Mucosa of stomach (tissue), 1 donor: Measurements from ENCODE around the gene WRAP53.

Source experiments
- H3K27me3 ChIP-seq: one replicate; pipeline ENCODE4 v1.7.0; 2013; ENCODE audit warnings: mild to moderate bottlenecking, low read length; ENCODE audit not compliant: control insufficient read depth, insufficient read depth
- H3K36me3 ChIP-seq: one replicate; pipeline ENCODE4 v1.7.0; 2013; ENCODE audit warnings: low read length; ENCODE audit not compliant: control insufficient read depth, insufficient read depth
- H3K4me1 ChIP-seq: one replicate; pipeline ENCODE4 v1.7.0; 2013; ENCODE audit warnings: mild to moderate bottlenecking, low read length; ENCODE audit not compliant: control insufficient read depth, insufficient read depth
- H3K4me3 ChIP-seq: one replicate; pipeline ENCODE4 v1.7.0; 2013; ENCODE audit warnings: low read length
- H3K9ac ChIP-seq: one replicate; pipeline ENCODE4 v1.7.0; 2013; ENCODE audit warnings: mild to moderate bottlenecking, low read length, moderate library complexity
- H3K9me3 ChIP-seq: one replicate; pipeline ENCODE4 v1.7.0; 2013; ENCODE audit warnings: mild to moderate bottlenecking, low read length, moderate library complexity; ENCODE audit not compliant: control insufficient read depth
- donor health status: Pancreatic carcinoma.

The WRAP53 gene

DNA sequence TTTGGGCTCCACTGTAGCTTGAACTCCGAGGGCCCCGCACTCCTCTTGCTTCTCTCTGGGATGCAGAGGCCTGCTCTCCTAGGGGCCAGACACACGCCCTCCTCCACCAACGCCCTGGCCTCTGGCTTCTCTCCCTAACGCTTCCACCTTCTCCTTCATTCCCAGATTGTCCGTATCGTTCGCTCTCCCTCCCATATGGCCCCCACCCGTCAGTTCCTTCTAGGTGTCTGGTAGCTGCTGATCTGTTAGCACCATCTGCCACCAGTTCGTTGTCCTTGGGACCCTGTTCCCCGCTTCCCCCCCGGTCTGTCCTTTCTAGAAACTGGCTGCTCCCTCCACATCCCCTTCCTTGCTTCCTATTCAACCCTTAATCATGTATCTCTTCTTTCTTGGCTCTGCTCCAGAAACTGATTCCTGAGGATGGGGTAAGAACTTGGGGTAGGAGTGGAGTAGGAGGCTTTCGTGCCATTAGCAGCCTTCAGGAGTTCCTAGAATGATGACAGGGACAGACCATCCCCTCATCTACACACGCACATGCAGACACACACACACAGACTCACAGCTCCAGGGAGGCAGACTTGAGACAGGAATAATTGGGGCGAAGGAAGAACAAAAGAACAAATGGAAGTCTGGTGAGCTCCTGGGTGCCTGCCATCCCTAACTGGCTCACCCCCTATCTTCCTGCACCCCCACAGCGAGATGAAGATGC is 33.3 kb upstream of the WRAP53 start:
- Histone ChIP-seq H3K9ac (no peak overlapping the region), H3K4me1 (peaks cover 17% of the 10 kb centered on the region), H3K36me3 (no peaks in the 10 kb centered on the region), H3K9me3 (no peaks in the 10 kb centered on the region), H3K27me3 (peaks cover 43% of the 10 kb centered on the region), H3K4me3 (no peak overlapping the region)

GRCh38 chr17:7655541-7655840 is 32.8 kb upstream of the WRAP53 start:
- Histone ChIP-seq H3K27me3 (peaks cover 38% of the 10 kb centered on the region), H3K9ac (no peak overlapping the region), H3K9me3 (no peaks in the 10 kb centered on the region), H3K36me3 (no peaks in the 10 kb centered on the region), H3K4me1 (peaks cover 12% of the 10 kb centered on the region), H3K4me3 (no peak overlapping the region)

DNA sequence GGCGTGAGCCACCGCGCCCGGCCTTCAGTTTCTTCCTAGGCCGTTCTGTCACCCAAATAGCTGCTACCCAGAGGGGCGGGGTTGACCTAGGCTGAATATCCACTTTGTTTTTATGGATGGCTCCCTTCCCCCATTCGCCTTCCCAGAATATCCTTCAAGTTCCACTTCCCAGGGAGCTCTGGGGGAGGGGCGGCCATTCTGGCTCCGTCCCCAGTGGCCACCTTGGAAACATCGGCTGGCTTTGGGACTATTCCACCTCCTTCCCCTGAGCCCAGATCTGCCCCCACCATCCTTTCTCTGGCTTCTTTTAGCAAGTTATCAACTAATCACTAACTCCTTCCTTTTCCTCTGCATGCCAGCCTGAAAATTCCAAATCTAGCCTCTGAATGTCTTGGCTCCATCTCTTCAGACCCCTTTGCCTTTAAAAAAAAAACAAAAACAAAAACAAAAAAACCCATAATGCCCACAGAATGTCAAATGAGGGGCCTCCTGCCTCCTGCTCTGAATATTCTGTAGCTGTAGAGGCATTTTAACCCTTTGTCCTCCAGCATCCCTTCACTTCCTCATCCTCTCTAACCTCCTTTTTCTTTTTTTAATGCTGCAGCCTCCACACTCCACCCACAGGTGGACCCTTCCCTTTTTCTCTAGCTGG is 31.2 kb upstream of the WRAP53 start:
- Histone ChIP-seq H3K9ac (no peak overlapping the region), H3K4me1 (no peaks in the 10 kb centered on the region), H3K4me3 (no peak overlapping the region), H3K27me3 (peaks cover 22% of the 10 kb centered on the region), H3K36me3 (no peaks in the 10 kb centered on the region), H3K9me3 (no peaks in the 10 kb centered on the region)

DNA sequence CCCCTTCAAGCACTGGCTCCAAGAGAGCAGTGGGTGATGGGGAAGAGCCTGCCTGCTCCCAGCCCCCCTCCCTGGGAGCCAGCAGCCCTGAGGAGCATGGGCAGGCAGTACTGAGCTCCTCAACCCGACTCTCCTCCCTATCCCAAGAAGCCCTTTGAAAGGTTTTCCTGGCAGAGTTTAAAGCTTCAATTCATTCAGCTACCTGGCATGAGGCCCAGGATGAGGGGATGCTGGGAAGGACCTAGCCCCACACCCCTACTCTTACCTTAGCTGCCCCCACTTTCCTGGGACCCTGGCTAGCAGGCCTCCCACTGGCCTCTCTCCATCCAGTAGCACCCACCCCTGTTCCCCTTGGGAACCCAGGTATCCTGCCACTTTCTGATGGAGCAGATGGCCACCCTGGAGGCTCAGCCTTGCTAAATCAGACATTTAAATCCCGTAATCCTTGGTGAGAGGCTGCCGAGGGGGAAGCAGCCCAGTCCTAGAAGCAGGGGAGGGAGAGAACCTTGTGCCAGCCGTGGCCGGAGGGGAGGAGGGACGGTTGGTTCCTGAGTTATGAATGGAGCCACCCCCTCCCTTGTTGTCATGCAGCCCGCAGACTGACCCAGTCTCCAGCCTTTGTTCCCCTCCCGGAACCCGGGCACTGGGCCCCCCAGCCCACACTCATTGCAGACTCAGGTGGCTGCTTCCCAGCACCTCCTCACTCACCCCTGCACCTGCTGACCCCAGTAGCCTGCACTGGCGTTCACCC is 20.4 kb upstream of the WRAP53 start:
- peaks cover 3% of the 10 kb centered on the region for H3K4me1 ChIP-seq
- no peak overlapping the region for H3K9ac ChIP-seq
- H3K36me3 ChIP-seq = no peaks in the 10 kb centered on the region
- H3K4me3 ChIP-seq = no peak overlapping the region
- H3K9me3 ChIP-seq = no peaks in the 10 kb centered on the region
- H3K27me3 ChIP-seq = no peaks in the 10 kb centered on the region

DNA sequence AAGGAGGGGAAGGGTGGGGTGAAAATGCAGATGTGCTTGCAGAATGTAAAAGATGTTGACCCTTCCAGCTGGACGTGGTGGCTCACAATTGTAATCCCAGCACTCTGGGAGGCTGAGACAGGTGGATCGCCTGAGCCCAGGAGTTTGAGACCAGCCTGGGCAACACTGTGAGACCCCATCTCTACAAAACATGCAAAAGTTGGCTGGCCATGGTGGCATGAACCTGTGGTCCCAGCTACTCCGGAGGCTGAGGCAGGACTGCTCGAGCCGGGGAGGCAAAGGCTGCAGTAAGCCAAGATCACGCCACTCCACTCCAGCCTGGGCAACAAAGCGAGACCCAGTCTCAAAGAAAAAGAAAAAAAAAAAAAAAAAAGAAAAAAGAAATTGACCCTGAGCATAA is 19.8 kb upstream of the WRAP53 start:
- peaks cover under 1% of the 10 kb centered on the region for H3K36me3 ChIP-seq

GRCh38 chr17:7673239-7673638 is 15.0 kb upstream of the WRAP53 start:
- peaks cover 10% of the 10 kb centered on the region for H3K36me3 ChIP-seq

More for the DNA sequence above, 19.8 kb upstream of the WRAP53 start:
- Histone ChIP-seq H3K9ac (no peak overlapping the region), H3K9me3 (no peaks in the 10 kb centered on the region), H3K4me1 (peaks cover 3% of the 10 kb centered on the region), H3K4me3 (no peak overlapping the region), H3K27me3 (no peaks in the 10 kb centered on the region)

DNA sequence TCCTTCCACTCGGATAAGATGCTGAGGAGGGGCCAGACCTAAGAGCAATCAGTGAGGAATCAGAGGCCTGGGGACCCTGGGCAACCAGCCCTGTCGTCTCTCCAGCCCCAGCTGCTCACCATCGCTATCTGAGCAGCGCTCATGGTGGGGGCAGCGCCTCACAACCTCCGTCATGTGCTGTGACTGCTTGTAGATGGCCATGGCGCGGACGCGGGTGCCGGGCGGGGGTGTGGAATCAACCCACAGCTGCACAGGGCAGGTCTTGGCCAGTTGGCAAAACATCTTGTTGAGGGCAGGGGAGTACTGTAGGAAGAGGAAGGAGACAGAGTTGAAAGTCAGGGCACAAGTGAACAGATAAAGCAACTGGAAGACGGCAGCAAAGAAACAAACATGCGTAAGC is 13.3 kb upstream of the WRAP53 start:
- H3K4me3 ChIP-seq = no peak overlapping the region
- no peaks in the 10 kb centered on the region for H3K27me3 ChIP-seq
- no peaks in the 10 kb centered on the region for H3K9me3 ChIP-seq
- peaks cover 10% of the 10 kb centered on the region for H3K36me3 ChIP-seq
- H3K9ac ChIP-seq = no peak overlapping the region
- H3K4me1 ChIP-seq = peaks cover 2% of the 10 kb centered on the region

More at GRCh38 chr17:7673239-7673638, 15.0 kb upstream of the WRAP53 start:
- Histone ChIP-seq H3K4me3 (no peak overlapping the region), H3K27me3 (no peaks in the 10 kb centered on the region), H3K4me1 (peaks cover 2% of the 10 kb centered on the region), H3K9ac (no peak overlapping the region), H3K9me3 (no peaks in the 10 kb centered on the region)

DNA sequence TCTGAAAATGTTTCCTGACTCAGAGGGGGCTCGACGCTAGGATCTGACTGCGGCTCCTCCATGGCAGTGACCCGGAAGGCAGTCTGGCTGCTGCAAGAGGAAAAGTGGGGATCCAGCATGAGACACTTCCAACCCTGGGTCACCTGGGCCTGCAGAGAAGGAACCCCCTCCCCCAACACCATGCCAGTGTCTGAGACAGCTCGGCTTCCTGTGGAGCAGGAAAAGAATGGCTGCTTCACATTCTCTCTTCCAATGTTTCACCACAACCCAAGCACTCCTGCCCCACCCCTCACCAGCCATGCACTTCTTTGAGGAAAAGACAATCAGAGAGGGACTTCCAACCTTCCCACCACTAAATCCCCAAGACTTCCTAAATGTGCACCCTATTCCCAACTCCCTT is 11.7 kb upstream of the WRAP53 start:
- Histone ChIP-seq H3K9me3 (no peaks in the 10 kb centered on the region), H3K36me3 (peaks cover 10% of the 10 kb centered on the region), H3K4me1 (peaks cover 2% of the 10 kb centered on the region), H3K27me3 (no peaks in the 10 kb centered on the region), H3K9ac (no peak overlapping the region), H3K4me3 (no peak overlapping the region)

- Histone ChIP-seq H3K27me3 (no peaks in the 10 kb centered on the region), H3K4me3 (no peak overlapping the region), H3K4me1 (peaks cover 2% of the 10 kb centered on the region), H3K36me3 (peaks cover 10% of the 10 kb centered on the region), H3K9ac (no peak overlapping the region), H3K9me3 (no peaks in the 10 kb centered on the region)
These were observed 10.7 kb upstream of the WRAP53 start for GRCh38 chr17:7677388-7678067.

DNA sequence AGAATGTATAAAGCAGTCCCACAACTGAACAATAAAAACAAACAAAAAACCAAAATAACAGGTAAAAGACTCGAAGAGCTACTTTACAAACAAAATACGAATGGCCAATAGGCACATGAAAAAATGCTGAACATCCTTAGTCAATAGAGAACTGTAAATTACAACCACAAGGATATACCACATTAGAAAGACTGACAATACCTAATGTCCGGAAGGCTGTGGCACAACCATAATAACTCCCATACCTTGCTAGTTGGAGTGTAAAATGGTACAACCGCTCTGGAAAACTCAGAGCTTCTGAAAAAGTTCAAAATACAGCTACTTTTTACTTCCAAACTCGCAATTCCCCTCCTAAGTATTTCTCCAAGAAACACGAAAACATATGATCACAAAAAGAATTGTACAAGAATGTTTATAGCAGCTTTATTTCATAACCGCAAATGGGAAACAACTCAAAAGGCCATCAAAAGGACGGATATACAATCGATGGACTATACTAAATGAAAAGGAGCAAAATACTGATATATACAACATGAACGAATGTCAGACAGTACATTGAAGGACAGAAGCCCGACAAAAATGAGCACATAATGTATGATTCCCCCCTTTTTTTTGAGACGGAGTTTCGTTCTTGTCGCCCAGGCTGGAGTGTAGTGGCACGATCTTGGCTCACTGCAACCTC is 3.3 kb upstream of the WRAP53 start:
- Histone ChIP-seq H3K9me3 (no peaks in the 10 kb centered on the region), H3K4me1 (peaks cover 10% of the 10 kb centered on the region), H3K9ac (peak overlapping the region; percentile 96), H3K27me3 (no peaks in the 10 kb centered on the region), H3K36me3 (no peaks in the 10 kb centered on the region), H3K4me3 (peak overlapping the region; percentile 97)

DNA sequence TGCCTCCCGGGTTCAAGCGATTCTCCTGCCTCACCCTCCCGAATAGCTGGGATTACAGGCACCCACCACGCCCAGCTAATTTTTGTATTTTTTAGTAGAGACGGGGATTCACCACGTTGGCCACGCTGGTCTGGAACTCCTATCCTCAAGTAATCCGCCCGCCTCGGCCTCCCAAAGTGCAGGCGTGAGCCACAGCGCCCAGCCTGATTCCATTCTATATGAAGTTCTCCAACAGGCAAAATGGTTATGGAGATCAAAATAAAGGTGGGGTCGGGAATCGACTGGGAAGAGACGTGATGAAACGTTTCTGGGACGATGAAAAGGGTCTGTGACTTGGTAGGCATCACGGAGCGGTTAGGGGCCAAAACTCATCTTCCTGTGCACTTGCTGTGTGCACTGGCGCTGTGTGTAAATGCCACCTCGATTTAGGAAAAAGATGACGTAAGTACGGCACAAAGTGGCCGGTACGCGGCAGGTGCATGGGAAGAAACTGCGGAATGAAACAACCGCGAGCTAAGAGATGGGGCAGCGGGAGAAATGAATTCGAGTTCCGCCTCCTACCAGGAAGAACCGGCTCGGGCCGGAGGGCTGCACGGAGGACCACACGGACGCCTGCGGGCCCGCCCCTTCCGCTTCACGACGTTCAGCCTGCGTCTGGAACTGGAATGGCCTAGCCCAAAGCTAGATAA is 2.6 kb upstream of the WRAP53 start:
- Histone ChIP-seq H3K9ac (peak overlapping the region; percentile 96), H3K4me3 (peak overlapping the region; percentile 97), H3K4me1 (peaks cover 10% of the 10 kb centered on the region), H3K27me3 (no peaks in the 10 kb centered on the region), H3K9me3 (no peaks in the 10 kb centered on the region), H3K36me3 (no peaks in the 10 kb centered on the region)
